ENCODE measurements around the gene COL5A1. TPM values are rescaled to one million over a fixed set of nuclear protein-coding genes. Genes with fewer than 3 reads are reported as not detected.

Gene COL5A1
- total RNA-seq, 4 donors from 2014 or later: 1.6 to 2.8 (median 2.3) TPM

DNA sequence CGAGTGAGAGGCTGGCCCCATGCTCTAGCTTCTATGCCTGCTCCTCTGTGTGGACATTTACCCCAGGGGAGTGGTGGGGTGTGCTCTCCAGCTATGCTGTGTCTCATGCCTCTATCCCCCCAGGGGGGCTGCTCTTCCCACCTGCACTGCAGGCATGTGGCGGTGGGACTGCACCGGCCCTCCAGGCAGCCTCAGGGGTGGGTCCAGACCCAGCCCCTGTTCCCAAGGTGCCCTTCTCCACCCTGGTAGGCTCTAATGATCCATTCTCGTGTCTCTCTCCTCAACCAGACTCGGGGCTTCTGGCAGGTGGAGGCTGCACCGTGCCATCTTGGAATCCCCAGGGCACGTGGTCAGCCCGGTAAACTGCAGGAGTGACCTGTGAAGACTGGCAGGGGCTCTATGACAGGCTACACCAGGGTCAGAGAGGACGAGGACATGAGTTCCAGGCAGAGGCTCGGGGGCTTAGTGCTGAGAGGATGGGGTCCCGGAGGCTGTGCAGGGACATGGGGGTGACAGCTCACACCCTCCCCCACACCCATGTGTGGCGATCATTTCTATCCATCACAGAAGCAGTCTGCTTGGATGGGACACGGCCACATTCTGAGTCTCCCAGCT, 22.7 kb upstream of the COL5A1 start:
- TF ChIP-seq, protein P1, sequence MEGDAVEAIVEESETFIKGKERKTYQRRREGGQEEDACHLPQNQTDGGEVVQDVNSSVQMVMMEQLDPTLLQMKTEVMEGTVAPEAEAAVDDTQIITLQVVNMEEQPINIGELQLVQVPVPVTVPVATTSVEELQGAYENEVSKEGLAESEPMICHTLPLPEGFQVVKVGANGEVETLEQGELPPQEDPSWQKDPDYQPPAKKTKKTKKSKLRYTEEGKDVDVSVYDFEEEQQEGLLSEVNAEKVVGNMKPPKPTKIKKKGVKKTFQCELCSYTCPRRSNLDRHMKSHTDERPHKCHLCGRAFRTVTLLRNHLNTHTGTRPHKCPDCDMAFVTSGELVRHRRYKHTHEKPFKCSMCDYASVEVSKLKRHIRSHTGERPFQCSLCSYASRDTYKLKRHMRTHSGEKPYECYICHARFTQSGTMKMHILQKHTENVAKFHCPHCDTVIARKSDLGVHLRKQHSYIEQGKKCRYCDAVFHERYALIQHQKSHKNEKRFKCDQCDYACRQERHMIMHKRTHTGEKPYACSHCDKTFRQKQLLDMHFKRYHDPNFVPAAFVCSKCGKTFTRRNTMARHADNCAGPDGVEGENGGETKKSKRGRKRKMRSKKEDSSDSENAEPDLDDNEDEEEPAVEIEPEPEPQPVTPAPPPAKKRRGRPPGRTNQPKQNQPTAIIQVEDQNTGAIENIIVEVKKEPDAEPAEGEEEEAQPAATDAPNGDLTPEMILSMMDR (IDR thresholded peaks at IDR 0.05 in 4 of 5, conservative IDR thresholded peaks at IDR 0.05 in 1 of 5): no peak
- TF ChIP-seq POLR2A (IDR thresholded peaks at IDR 0.05): no peak
- DNase-seq (peak in 1 of 2 donors; percentile 4), ATAC-seq (no peak)
- Histone ChIP-seq H3K27ac (no peak overlapping the region), H3K4me1 (no peaks in the 10 kb centered on the region), H3K27me3 (peaks cover 3 to 21% (median 15%) of the 10 kb centered on the region in 3 donors), H3K9me3 (no peaks in the 10 kb centered on the region), H3K4me3 (no peak overlapping the region), H3K36me3 (no peaks in the 10 kb centered on the region)
- intact Hi-C loops (cut with DNase I; ENCODE audit: low total_unique reads): no loop called here
- in situ Hi-C loops (cut with MboI; ENCODE audit: low sequenced_read_pairs in 4 of 4): no loop called here

GRCh38 chr9:134619448-134619982, 22.1 kb upstream of the COL5A1 start:
- Histone ChIP-seq H3K9me3 (no peaks in the 10 kb centered on the region), H3K27me3 (peaks cover 3 to 21% (median 15%) of the 10 kb centered on the region in 3 donors), H3K27ac (no peak overlapping the region), H3K4me3 (no peak overlapping the region), H3K36me3 (no peaks in the 10 kb centered on the region), H3K4me1 (no peaks in the 10 kb centered on the region)
- DNase-seq (peak in 1 of 2 donors; percentile 6), ATAC-seq (no peak)
- TF ChIP-seq POLR2A (IDR thresholded peaks at IDR 0.05): no peak
- TF ChIP-seq, protein P1 (IDR thresholded peaks at IDR 0.05 in 4 of 5, conservative IDR thresholded peaks at IDR 0.05 in 1 of 5): no peak
- intact Hi-C loops (cut with DNase I; ENCODE audit: low total_unique reads): no loop called here
- in situ Hi-C loops (cut with MboI; ENCODE audit: low sequenced_read_pairs in 4 of 4): no loop called here

- Histone ChIP-seq H3K36me3 (no peaks in the 10 kb centered on the region), H3K27ac (no peak overlapping the region), H3K4me1 (no peaks in the 10 kb centered on the region), H3K27me3 (peaks cover 3 to 21% (median 15%) of the 10 kb centered on the region in 3 donors), H3K4me3 (no peak overlapping the region), H3K9me3 (no peaks in the 10 kb centered on the region)
- no peak for ATAC-seq
- intact Hi-C loops (cut with DNase I; ENCODE audit: low total_unique reads): no loop called here
- in situ Hi-C loops (cut with MboI; ENCODE audit: low sequenced_read_pairs in 4 of 4): no loop called here
- no peak for TF ChIP-seq POLR2A (IDR thresholded peaks at IDR 0.05)
- TF ChIP-seq, protein P1 (IDR thresholded peaks at IDR 0.05 in 4 of 5, conservative IDR thresholded peaks at IDR 0.05 in 1 of 5): no peak
- peak in 1 of 2 donors; percentile 4 for DNase-seq
Measured at GRCh38 chr9:134619983-134620661, 21.5 kb upstream of the COL5A1 start.

DNA sequence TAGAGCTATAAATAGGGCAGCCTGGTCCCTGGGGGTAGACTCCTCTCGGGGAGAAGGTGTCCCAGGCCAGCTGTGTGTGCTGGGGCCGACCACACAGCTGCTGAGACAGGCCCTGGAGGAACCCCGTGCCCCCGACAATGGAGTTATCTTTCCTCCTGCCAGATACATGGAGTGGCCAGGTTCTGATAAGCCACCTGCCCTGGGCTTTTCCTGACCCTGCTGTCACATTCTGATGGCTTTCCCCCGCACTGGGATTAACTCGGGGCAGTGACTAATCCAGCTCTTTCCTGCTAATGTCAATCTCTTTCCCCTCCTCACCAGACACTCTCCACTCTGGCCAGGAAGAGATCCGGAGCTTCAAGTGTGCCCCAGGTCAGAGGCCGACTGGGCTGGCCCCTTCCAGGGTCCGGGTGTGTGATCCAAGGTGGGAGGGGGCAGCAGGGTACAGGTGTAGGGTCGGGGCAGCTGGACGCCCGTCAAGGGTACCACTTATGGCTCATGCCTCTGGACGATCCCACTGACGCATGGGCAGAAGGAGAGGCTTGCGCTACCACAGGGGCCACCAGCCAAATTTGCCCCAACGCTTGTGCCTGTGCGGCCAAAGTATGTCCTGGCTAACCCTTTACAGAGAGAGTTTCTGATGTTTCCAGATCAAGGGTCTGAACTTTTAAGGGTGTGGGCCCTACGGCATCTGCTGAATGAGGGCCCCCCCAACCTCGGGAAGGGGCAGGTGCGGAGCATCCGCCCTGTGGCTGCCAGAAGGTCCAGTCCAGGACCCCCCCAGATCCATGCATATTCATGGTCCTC, 20.6 kb upstream of the COL5A1 start:
- no peak for DNase-seq
- Histone ChIP-seq H3K4me3 (no peak overlapping the region), H3K27me3 (peaks cover 3 to 17% (median 15%) of the 10 kb centered on the region in 3 donors), H3K4me1 (no peaks in the 10 kb centered on the region), H3K9me3 (no peaks in the 10 kb centered on the region), H3K27ac (no peak overlapping the region), H3K36me3 (no peaks in the 10 kb centered on the region)
- in situ Hi-C loops (cut with MboI; ENCODE audit: low sequenced_read_pairs in 4 of 4): no loop called here
- intact Hi-C loops (cut with DNase I; ENCODE audit: low total_unique reads): no loop called here
- TF ChIP-seq, protein P1 (IDR thresholded peaks at IDR 0.05 in 4 of 5, conservative IDR thresholded peaks at IDR 0.05 in 1 of 5): no peak
- no peak for TF ChIP-seq POLR2A (IDR thresholded peaks at IDR 0.05)
- no peak for ATAC-seq
